Mesothelial cell of epicardium (in vitro differentiated cells): ENCODE results near the gene AKAP7. TPM values are rescaled to one million over a fixed set of nuclear protein-coding genes. Genes with fewer than 3 reads are reported as not detected.

Experiments
- DNase-seq, 2 experiments: peaks; one replicate each; pipeline ENCODE4 v3.0.0; 2021; ENCODE audit warnings: low spot score in 2 of 2; ENCODE audit not compliant: unreplicated experiment in 2 of 2
- H3K27ac Mint-ChIP-seq: 2 replicates; pipeline ENCODE4 v1.8.0; 2021; ENCODE audit warnings: mixed read lengths
- H3K27me3 Mint-ChIP-seq: 2 replicates; pipeline ENCODE4 v1.8.0; 2021; ENCODE audit warnings: low read depth, mixed read lengths
- H3K36me3 Mint-ChIP-seq: 2 replicates; pipeline ENCODE4 v1.8.0; 2021; ENCODE audit warnings: mixed read lengths
- H3K4me1 Mint-ChIP-seq: 2 replicates; pipeline ENCODE4 v1.8.0; 2021; ENCODE audit warnings: mixed read lengths
- H3K4me3 Mint-ChIP-seq: 2 replicates; pipeline ENCODE4 v1.8.0; 2021; ENCODE audit warnings: mild to moderate bottlenecking, moderate library complexity, mixed read lengths
- H3K9me3 Mint-ChIP-seq: 2 replicates; pipeline ENCODE4 v1.8.0; 2021; ENCODE audit warnings: mixed read lengths
- CTCF ChIP-seq: fragments of 200-600 bp; sonication (generic); IDR thresholded peaks from one replicate; pipeline ENCODE4 v1.5.0; 2021; ENCODE audit warnings: antibody characterized with exemption; ENCODE audit not compliant: unreplicated experiment
- total RNA-seq: library from RNA; stranded (reverse); gene quantifications from 3 replicates; pipeline ENCODE4 v1.2.1, GENCODE V29; 2021

AKAP7 gene
- total RNA-seq, 1 donor from 2014 or later: 10.0 TPM

- DNase-seq: no peak
- TF ChIP-seq CTCF: no peak
- H3K27me3 Mint-ChIP-seq: no peaks in the 10 kb centered on the region
- H3K4me1 Mint-ChIP-seq: no peaks in the 10 kb centered on the region
- H3K27ac Mint-ChIP-seq: no peak overlapping the region
- no peak overlapping the region for H3K4me3 Mint-ChIP-seq
- peaks cover 13% of the 10 kb centered on the region for H3K9me3 Mint-ChIP-seq
- H3K36me3 Mint-ChIP-seq: peaks cover 10% of the 10 kb centered on the region
Measured at GRCh38 chr6:131226459-131227157, 91.3 kb downstream of the AKAP7 start.

- Mint-ChIP-seq H3K9me3 (peaks cover 8% of the 10 kb centered on the region), H3K4me1 (no peaks in the 10 kb centered on the region), H3K27ac (no peak overlapping the region), H3K36me3 (peaks cover 5% of the 10 kb centered on the region), H3K27me3 (no peaks in the 10 kb centered on the region), H3K4me3 (no peak overlapping the region)
- no peak for DNase-seq
- TF ChIP-seq CTCF: no peak
Measured at GRCh38 chr6:131227158-131227543, 91.9 kb downstream of the AKAP7 start.

GRCh38 chr6:131231103-131231502 is 95.8 kb downstream of the AKAP7 start:
- H3K27me3 Mint-ChIP-seq: no peaks in the 10 kb centered on the region
- peaks cover 8% of the 10 kb centered on the region for H3K9me3 Mint-ChIP-seq
- TF ChIP-seq CTCF: no peak

GRCh38 chr6:131231891-131232290 is 96.6 kb downstream of the AKAP7 start:
- no peak overlapping the region for H3K4me3 Mint-ChIP-seq
- no peak for TF ChIP-seq CTCF
- no peaks in the 10 kb centered on the region for H3K27me3 Mint-ChIP-seq

More at GRCh38 chr6:131231103-131231502, 95.8 kb downstream of the AKAP7 start:
- no peak overlapping the region for H3K27ac Mint-ChIP-seq
- H3K36me3 Mint-ChIP-seq: peaks cover 7% of the 10 kb centered on the region
- no peaks in the 10 kb centered on the region for H3K4me1 Mint-ChIP-seq
- H3K4me3 Mint-ChIP-seq: no peak overlapping the region
- DNase-seq: no peak

GRCh38 chr6:131244942-131245341 is 109.7 kb downstream of the AKAP7 start:
- Mint-ChIP-seq H3K36me3 (peaks cover 5% of the 10 kb centered on the region), H3K27me3 (no peaks in the 10 kb centered on the region), H3K4me3 (no peak overlapping the region), H3K9me3 (peaks cover 6% of the 10 kb centered on the region), H3K27ac (no peak overlapping the region), H3K4me1 (peaks cover 2% of the 10 kb centered on the region)
- no peak for TF ChIP-seq CTCF
- no peak for DNase-seq

More at GRCh38 chr6:131231891-131232290, 96.6 kb downstream of the AKAP7 start:
- H3K27ac Mint-ChIP-seq: no peak overlapping the region
- H3K4me1 Mint-ChIP-seq: no peaks in the 10 kb centered on the region
- H3K36me3 Mint-ChIP-seq: peaks cover 13% of the 10 kb centered on the region
- no peak for DNase-seq
- H3K9me3 Mint-ChIP-seq: peaks cover 13% of the 10 kb centered on the region
